GM18508 (cell line): ENCODE data around the gene TET1.
"Not testable (repeated sequence)": the region's sequence is repeated elsewhere in the genome, so short reads cannot be mapped to it uniquely, and the experiment has no call there.

Source experiments
- ATAC-seq: cut with Tn5 transposase; IDR thresholded peaks from one replicate; pipeline ENCODE4 v1.9.1; 2021; ENCODE audit warnings: moderate number of reproducible peaks; ENCODE audit not compliant: insufficient read depth, unreplicated experiment

The TET1 gene

GRCh38 chr10:68604441-68604840 is 44.3 kb downstream of the TET1 start:
- no peak for ATAC-seq

- no peak for ATAC-seq
Measured at GRCh38 chr10:68606918-68607317, 46.8 kb downstream of the TET1 start.

- ATAC-seq, result not testable (repeated sequence)
Measured at GRCh38 chr10:68610023-68610422, 49.9 kb downstream of the TET1 start.

- no peak for ATAC-seq
Measured at GRCh38 chr10:68611227-68611626, 51.1 kb downstream of the TET1 start.

GRCh38 chr10:68613974-68614373 is 53.8 kb downstream of the TET1 start:
- not testable (repeated sequence) for ATAC-seq

- not testable (repeated sequence) for ATAC-seq
Measured at GRCh38 chr10:68617691-68618090, 57.6 kb downstream of the TET1 start.

- no peak for ATAC-seq
Measured at GRCh38 chr10:68618234-68618633, 58.1 kb downstream of the TET1 start.

GRCh38 chr10:68619595-68619994 is 59.5 kb downstream of the TET1 start:
- ATAC-seq, result no peak

GRCh38 chr10:68625316-68625921 is 65.3 kb downstream of the TET1 start:
- no peak for ATAC-seq

GRCh38 chr10:68628576-68629127 is 68.5 kb downstream of the TET1 start:
- no peak for ATAC-seq

- ATAC-seq, result not testable (repeated sequence)
Measured at GRCh38 chr10:68632271-68632560, 72.1 kb downstream of the TET1 start.

- no peak for ATAC-seq
Measured at GRCh38 chr10:68633281-68633680, 73.1 kb downstream of the TET1 start.

GRCh38 chr10:68633816-68634466 is 73.8 kb downstream of the TET1 start:
- ATAC-seq, result no peak

- ATAC-seq, result no peak
Measured at GRCh38 chr10:68636335-68636734, 76.2 kb downstream of the TET1 start.

GRCh38 chr10:68643550-68643949 is 83.4 kb downstream of the TET1 start:
- not testable (repeated sequence) for ATAC-seq

- ATAC-seq, result no peak
Measured at GRCh38 chr10:68647672-68648341, 87.7 kb downstream of the TET1 start.

- ATAC-seq, result no peak
Measured at GRCh38 chr10:68655620-68656126, 95.5 kb downstream of the TET1 start.

GRCh38 chr10:68665841-68666240 is 105.7 kb downstream of the TET1 start:
- no peak for ATAC-seq

GRCh38 chr10:68666280-68666760 is 106.2 kb downstream of the TET1 start:
- ATAC-seq, result no peak

GRCh38 chr10:68668231-68668630 is 108.1 kb downstream of the TET1 start:
- ATAC-seq, result no peak

GRCh38 chr10:68668972-68669371 is 108.8 kb downstream of the TET1 start:
- ATAC-seq, result no peak
